Mucosa of gallbladder (tissue), 1 donor: ENCODE results near the gene TUT1. TPM values are rescaled to one million over a fixed set of nuclear protein-coding genes. Genes with fewer than 3 reads are reported as not detected.
"Not testable (repeated sequence)": the region's sequence is repeated elsewhere in the genome, so short reads cannot be mapped to it uniquely, and the experiment has no call there.

Source experiments
- DNase-seq: peaks from one replicate; pipeline ENCODE4 v3.0.0-alpha.2; 2020; ENCODE audit warnings: low spot score
- total RNA-seq: library from RNA; stranded (reverse); gene quantifications from one replicate; pipeline ENCODE4 v1.2.1, GENCODE V29; 2021
- donor health status: DM: no; HTN: no; CAD: no.

Gene TUT1, protein sequence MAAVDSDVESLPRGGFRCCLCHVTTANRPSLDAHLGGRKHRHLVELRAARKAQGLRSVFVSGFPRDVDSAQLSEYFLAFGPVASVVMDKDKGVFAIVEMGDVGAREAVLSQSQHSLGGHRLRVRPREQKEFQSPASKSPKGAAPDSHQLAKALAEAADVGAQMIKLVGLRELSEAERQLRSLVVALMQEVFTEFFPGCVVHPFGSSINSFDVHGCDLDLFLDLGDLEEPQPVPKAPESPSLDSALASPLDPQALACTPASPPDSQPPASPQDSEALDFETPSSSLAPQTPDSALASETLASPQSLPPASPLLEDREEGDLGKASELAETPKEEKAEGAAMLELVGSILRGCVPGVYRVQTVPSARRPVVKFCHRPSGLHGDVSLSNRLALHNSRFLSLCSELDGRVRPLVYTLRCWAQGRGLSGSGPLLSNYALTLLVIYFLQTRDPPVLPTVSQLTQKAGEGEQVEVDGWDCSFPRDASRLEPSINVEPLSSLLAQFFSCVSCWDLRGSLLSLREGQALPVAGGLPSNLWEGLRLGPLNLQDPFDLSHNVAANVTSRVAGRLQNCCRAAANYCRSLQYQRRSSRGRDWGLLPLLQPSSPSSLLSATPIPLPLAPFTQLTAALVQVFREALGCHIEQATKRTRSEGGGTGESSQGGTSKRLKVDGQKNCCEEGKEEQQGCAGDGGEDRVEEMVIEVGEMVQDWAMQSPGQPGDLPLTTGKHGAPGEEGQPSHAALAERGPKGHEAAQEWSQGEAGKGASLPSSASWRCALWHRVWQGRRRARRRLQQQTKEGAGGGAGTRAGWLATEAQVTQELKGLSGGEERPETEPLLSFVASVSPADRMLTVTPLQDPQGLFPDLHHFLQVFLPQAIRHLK
- 26.2 TPM for total RNA-seq

DNA sequence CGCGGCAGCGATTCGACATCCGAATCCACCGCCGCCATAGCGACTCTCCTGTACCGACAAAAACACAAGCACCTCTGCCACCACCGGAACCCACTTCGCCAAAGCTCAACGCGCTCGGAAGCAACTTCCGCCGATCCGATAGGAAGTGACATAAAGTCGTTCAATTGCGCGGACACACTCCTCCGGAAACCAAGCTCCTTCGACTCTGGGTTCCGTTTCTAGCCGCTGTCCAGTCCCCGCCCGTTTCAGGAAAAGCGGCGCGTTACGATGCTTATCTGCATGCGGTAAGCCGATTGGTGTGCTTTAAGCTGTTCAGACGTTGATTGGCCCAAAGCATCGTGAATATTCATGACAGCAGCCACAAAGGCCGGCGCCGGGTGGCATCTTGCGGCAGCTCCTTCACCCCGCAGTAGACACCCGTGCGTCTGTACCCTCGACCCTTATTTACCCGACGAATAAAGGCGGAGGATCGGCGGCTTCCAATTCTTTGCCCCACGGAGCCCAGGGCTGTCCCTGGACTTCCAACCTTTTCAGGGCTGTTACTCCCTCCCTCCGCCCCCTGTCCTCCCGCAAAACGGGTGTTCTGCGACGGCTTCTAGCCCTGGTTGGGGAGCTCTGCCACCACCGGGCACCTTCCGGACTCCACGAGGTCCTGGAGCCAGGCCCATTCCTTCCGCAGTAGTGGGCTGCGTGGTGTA, at the start of gene TUT1:
TSS of gene TUT1 (minus strand) at position 76 of the 698 bp plus-strand sequence. CDS start at position 38, 38 bp downstream.
- DNase-seq, result peak; percentile 98

DNA sequence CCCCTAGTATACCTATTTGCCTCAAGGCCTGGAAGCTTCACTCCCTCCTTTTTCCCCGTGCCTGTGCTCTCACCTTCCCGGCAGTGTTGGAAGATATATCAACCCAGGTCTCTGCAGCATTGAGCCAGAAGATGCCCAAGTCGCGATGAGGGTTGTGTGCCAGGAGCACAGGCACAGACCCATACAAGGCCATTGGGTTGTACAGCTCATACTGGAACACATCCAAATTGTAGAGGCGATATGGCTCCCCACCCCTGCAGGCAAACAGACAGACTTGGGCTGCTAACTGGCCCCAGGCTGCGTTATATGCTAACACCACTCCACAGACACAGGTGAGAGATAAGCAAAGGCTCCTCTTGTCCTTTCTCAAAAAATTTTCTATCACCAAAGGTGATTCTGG, 41.2 kb upstream of the TUT1 start:
- DNase-seq, result no peak

GRCh38 chr11:62627713-62628112, 36.4 kb upstream of the TUT1 start:
- no peak for DNase-seq

DNA sequence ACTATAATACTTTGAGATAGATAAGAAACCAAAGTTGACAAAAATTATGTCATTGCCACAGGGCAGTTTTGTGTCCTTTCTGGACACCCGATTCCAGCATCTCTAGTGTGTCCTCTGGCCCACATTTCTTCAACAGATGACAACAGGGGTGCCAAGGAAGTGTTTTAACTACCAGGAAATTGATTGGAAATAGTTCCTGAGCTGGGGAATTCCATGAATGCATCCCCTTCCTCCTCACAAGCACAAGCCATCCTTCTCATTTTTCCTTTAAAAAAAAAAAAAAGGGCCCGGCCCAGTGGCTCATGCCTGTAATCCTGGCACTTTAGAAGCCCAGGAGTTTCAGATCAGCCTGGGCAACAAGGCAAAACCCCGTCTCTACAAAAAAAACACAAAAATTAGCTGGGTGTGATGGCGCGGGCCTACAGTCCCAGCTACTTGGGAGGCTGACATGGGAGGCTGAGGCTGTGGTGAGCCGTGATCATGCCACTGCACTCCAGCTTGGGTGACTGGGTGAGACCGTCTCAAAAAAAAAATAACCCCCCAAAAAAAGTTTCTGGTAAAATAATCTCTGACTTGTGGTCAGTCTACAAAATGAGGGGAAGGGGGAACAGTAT, 31.3 kb upstream of the TUT1 start:
- DNase-seq, result no peak

DNA sequence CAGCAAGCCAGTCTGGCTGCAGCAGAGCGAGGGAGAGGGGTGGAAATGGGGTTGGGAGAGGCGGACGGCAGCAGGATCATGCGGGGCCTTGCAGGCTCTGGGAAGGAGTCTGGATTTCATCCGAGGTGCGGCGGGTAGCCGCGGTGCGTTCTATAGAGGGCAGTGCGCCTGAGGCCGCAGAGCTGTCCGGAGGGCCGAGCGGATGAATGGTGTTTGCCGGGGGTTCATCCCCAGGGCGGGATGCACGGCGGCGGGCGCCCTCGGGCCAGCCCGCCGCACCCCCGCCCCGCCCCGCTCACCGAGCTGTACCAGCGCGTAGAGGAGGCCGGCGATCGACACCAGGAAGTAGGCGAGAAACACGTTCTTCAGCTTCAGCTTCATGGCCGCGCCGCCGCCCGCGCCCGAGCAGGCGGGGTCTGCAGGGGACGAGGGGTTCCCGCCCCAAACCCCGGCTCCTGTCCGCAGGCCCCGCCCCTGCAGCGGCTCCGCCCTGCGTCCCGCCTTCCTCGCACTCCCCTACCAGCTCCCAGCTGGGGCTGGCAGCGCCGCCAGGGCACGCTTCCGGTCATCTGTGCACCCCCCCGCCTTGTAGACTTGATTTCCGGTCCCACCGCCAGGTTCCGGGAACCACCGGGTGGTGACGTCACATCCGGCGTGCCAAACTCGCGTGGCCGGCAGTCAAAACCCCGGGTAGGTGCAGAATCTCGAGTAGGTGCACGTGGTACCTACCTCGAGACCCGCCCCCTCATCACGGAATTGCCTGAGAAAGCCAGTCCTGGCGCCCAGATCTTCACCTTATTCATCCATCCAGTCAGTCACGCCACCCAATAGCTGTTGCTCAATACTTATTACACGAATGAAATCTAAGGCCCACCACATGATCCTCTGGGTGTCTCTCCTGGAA, 30.5 kb upstream of the TUT1 start, which contains the start of gene B3GAT3:
TSS of gene B3GAT3 (minus strand) at position 420 of the 904 bp plus-strand sequence. CDS start at position 381, 39 bp downstream.
- DNase-seq, result peak; percentile 98

DNA sequence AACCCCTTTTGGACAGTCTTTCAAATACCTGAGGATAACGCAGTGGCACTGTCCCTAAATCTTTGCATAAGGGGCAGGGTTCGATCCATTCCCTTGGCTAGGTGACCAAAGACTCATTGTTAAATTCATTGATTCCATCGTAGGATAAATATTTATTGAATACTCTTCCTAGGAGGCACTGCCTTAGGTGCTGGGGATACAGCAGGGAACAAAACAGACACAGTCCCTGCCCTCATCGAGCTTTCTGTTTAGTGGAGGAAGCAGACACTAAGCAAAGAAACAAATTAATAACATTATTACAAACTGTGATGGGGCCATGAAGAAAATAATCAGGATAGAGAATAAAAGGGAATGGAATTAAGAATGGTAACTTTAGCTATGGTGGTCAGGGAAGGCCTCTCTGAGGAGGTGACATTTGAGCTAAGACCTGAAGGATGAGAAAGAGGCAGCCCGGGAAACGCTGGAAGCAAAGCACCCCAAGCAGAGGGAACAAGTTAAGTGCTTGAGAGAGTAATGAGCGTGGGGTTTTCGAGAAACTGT, 29.8 kb upstream of the TUT1 start:
- DNase-seq, result no peak

DNA sequence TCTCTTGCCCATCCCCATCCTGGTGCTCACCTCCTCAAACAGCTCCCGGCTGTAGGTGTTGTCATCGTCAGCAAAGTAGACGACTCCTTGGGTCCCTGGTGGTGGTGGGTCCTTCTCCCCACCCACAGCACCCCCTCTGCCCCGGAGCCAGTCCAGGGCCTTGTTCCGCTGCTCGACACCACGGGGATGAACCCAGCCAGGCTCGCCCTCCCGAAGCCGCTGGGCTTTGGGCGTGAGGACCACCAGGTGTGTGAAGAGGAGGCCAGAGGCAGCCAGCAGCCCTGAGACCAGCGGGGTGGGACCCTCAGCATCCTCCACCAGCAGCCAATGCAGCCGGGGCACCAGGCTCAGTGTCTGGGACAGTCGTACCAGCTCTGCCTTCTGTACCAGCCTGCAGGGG, 25.6 kb upstream of the TUT1 start:
- not testable (repeated sequence) for DNase-seq

DNA sequence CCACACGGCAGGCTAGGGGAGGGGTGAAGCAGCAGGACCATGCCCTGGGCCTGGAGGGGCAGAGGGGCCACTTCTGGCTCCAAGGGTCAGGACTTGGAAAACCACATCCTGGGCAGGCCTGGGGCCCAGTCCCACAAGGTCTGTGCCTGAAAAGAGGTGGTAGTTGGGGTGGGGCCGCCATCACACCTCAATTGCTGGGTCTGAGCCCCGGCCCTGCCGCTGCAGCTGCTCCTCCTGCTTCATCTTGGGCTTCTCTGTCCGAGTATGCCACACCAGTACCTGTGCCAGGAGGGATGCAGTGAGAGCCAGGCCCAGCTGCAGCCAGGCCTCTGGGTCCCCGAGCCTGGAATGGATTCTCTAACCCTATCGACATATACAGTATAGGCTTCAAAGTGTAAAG, 24.2 kb upstream of the TUT1 start:
- no peak for DNase-seq

DNA sequence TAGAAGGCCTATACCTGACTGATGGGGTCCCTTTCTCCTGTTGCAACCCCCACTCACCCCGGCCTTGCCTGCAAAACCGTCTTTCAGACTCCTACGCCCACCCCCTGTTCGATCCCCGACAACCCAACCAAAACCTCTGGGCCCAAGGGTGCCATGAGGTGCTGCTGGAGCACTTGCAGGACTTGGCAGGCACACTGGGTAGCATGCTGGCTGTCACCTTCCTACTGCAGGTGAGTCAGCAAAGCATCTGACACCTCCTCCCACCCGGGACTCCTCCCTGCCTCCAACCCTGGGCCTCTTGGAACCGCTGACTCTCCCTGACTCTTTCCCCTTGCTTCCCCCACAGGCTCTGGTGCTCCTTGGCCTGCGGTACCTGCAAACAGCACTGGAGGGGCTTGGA, 23.0 kb upstream of the TUT1 start:
- DNase-seq, result peak; percentile 65

- no peak for DNase-seq
These were observed 22.0 kb upstream of the TUT1 start for GRCh38 chr11:62613291-62613778.

DNA sequence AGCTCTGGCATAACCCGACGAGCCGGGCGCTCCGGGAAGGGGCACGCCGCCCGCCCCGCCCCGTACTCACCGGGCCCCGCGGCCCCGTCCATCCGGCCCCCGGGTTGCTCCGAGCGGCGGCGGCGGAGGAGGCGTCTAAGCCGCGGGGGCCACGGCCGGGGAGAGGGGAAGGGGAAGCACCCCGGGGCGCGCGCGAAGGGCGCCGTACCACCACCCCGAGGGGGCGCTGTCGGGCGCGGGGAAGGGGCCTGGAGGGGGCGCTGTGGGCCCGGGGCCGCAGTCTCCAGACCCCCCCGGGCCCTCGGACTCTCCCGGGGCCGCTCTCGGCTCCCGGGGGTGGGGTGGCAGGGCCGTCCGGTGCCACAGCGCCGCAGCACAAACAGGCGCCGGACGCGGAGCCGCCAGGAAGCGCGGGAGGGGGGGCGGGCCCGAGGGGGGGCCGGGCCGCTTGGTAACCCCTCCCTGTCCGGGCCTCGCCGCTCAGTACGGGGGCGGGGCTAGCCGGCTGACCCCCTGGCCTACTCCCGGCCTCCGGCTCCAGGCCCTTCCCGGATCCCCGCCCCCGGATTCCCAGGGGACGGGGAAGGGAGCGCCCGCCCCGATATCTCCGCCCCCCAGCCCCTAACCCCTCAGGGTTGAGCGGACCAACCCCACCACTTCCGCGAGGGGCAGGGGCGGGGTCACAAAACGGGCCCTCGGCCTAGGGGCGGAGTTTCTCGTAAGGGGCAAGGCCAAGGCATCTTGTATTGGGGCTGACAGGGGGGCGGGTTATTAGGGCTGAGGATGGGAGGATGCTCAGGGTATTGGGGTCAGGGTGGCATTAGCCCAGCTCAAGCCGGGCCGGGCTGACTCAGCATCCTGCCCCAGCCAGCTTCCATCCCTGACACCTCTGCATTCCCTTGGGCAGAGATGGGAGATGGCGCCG, 21.3 kb upstream of the TUT1 start, which contains the start of the genes EML3 and ROM1:
TSS of gene EML3 (minus strand) at position 410 of the 925 bp plus-strand sequence. CDS start at position 92, 318 bp downstream.
TSS of gene ROM1 (plus strand) at position 892 of the 925 bp plus-strand sequence. CDS start at position 917, 25 bp downstream.
- DNase-seq, result peak; percentile 81

DNA sequence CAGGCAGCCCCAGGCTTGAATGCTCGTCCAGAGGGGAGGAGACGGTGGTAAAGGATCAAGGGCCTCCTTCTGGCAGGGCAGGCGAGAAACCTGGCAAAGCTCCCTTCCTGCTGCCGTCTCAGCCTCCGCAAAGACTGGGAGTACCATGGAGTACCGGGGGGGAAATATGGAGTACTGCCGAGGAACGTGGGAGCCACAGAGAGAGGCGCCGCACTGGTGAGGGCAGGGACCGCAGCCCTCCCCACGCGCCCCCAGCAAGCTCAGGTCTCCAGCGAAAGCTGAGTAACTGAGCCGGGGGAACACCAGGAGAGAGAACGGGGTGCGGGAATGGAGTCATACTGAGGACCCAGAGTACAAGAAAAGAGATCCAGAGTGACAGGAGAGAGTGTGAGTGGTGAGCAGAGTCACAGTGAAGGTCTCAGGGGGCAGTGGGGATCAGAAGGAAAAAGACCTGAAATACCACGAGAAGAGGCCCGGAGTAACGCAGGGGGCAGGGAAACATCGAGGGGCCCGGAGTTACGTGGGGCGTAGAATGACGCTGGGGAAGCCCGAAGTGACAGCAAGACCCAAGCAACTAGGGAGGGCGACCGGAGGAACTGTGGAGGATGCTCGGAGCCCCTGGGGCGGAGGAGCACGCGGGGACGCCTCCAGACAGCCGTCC, 20.5 kb upstream of the TUT1 start:
- no peak for DNase-seq

- no peak for DNase-seq
These were observed 19.7 kb upstream of the TUT1 start for GRCh38 chr11:62610814-62611704.

DNA sequence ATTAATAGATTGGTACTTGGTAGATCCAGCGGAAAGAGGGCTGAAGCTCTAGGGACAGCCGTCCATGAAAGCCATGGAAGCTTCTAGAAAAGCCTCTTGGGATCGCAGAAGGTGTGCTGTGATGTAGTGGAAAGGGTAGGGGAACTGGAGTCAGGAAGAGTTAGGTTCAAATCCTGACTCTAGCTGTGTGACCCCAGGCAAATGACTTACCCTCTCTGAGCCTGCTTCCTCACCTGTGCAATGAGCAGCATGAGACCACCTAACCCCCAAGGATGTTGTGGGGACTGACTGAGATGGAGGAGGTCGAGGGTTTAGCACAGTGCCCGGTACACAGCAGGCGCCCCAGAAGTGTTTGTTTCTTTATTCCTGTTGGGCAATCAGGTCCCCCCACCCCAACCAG, 19.1 kb upstream of the TUT1 start:
- DNase-seq, result no peak

DNA sequence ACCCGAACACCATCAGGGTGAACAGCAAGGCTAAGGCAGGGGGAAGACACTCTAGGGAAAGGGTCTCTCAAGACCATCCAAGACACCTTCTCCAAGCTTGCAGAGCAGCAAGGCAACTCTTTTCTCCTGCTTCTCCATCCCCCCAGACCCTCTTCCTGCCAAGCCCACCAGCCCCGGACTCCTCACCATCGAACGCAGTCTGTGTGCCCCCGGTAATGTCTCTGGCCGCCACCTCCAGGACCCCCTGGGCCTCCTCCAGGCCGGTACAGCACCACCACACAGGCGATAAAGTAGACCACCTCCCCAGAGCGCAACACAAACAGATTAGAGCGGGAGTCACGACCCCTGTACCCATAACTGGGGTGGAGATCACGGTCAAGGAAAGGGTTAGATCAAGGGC, 17.5 kb upstream of the TUT1 start:
- no peak for DNase-seq

- no peak for DNase-seq
These were observed 16.4 kb upstream of the TUT1 start for GRCh38 chr11:62607714-62608113.

GRCh38 chr11:62605902-62606301, 14.6 kb upstream of the TUT1 start:
- DNase-seq, result no peak
